ENCODE data around the gene TFCP2. TPM values are rescaled to one million over a fixed set of nuclear protein-coding genes. Genes with fewer than 3 reads are reported as not detected.

TFCP2 gene
- total RNA-seq, 2 donors from 2014 or later = 10.6 to 18.1 TPM

GRCh38 chr12:51185171-51185717, 12.3 kb upstream of the TFCP2 start:
- ATAC-seq (ENCODE audit: insufficient number of reproducible peaks, low FRiP score, low read depth) (no peak), DNase-seq (ENCODE audit: low spot score) (no peak)
- Histone ChIP-seq H3K27ac (no peak overlapping the region), H3K9me3 (no peaks in the 10 kb centered on the region), H3K36me3 (peaks cover 8% of the 10 kb centered on the region), H3K27me3 (replicated peaks; ENCODE audit: insufficient read depth) (no peaks in the 10 kb centered on the region), H3K4me1 (ENCODE audit: control insufficient read depth in 1 of 2, low read depth in 2 of 2) (no peaks in the 10 kb centered on the region), H3K4me3 (no peak overlapping the region)
- TF ChIP-seq CTCF (IDR thresholded peaks at IDR 0.05) = no peak

- no peaks in the 10 kb centered on the region for H3K27me3 ChIP-seq (replicated peaks; ENCODE audit: insufficient read depth)
- ATAC-seq (ENCODE audit: insufficient number of reproducible peaks, low FRiP score, low read depth) (no peak), DNase-seq (ENCODE audit: low spot score) (no peak)
- no peak for TF ChIP-seq CTCF (IDR thresholded peaks at IDR 0.05)
- no peak overlapping the region for H3K27ac ChIP-seq
- H3K36me3 ChIP-seq = no peaks in the 10 kb centered on the region
- no peak overlapping the region for H3K4me3 ChIP-seq
- H3K4me1 ChIP-seq (ENCODE audit: control insufficient read depth in 1 of 2, low read depth in 2 of 2) = no peaks in the 10 kb centered on the region
- H3K9me3 ChIP-seq = no peaks in the 10 kb centered on the region
These were observed 10.9 kb upstream of the TFCP2 start for GRCh38 chr12:51183816-51184215.

GRCh38 chr12:51183349-51183748, 10.4 kb upstream of the TFCP2 start:
- H3K4me1 ChIP-seq (ENCODE audit: control insufficient read depth in 1 of 2, low read depth in 2 of 2) = no peaks in the 10 kb centered on the region

GRCh38 chr12:51181558-51181957, 8.6 kb upstream of the TFCP2 start:
- no peak for ATAC-seq (ENCODE audit: insufficient number of reproducible peaks, low FRiP score, low read depth)
- H3K4me1 ChIP-seq (ENCODE audit: control insufficient read depth in 1 of 2, low read depth in 2 of 2) = no peaks in the 10 kb centered on the region

More at GRCh38 chr12:51183349-51183748, 10.4 kb upstream of the TFCP2 start:
- H3K36me3 ChIP-seq = no peaks in the 10 kb centered on the region
- H3K4me3 ChIP-seq = no peak overlapping the region
- no peak for TF ChIP-seq CTCF (IDR thresholded peaks at IDR 0.05)
- H3K9me3 ChIP-seq = no peaks in the 10 kb centered on the region
- DNase-seq (ENCODE audit: low spot score) (no peak), ATAC-seq (ENCODE audit: insufficient number of reproducible peaks, low FRiP score, low read depth) (no peak)
- H3K27ac ChIP-seq = no peak overlapping the region
- H3K27me3 ChIP-seq (replicated peaks; ENCODE audit: insufficient read depth) = no peaks in the 10 kb centered on the region

GRCh38 chr12:51177897-51178296, 5.0 kb upstream of the TFCP2 start:
- no peaks in the 10 kb centered on the region for H3K27me3 ChIP-seq (replicated peaks; ENCODE audit: insufficient read depth)
- ATAC-seq (ENCODE audit: insufficient number of reproducible peaks, low FRiP score, low read depth) = no peak
- H3K36me3 ChIP-seq = no peaks in the 10 kb centered on the region
- H3K27ac ChIP-seq = no peak overlapping the region
- DNase-seq (ENCODE audit: low spot score) = no peak
- H3K4me1 ChIP-seq (ENCODE audit: control insufficient read depth in 1 of 2, low read depth in 2 of 2) = no peaks in the 10 kb centered on the region
- H3K4me3 ChIP-seq = no peak overlapping the region
- H3K9me3 ChIP-seq = no peaks in the 10 kb centered on the region
- no peak for TF ChIP-seq CTCF (IDR thresholded peaks at IDR 0.05)

More at GRCh38 chr12:51181558-51181957, 8.6 kb upstream of the TFCP2 start:
- no peak overlapping the region for H3K4me3 ChIP-seq
- H3K36me3 ChIP-seq = no peaks in the 10 kb centered on the region
- H3K27ac ChIP-seq = no peak overlapping the region
- no peaks in the 10 kb centered on the region for H3K27me3 ChIP-seq (replicated peaks; ENCODE audit: insufficient read depth)
- no peaks in the 10 kb centered on the region for H3K9me3 ChIP-seq
- TF ChIP-seq CTCF (IDR thresholded peaks at IDR 0.05) = no peak
- DNase-seq (ENCODE audit: low spot score) = no peak

Data from thoracic aorta (tissue), 2 donors.